GM21825 (cell line): ENCODE data around the gene RHAG.
"Not testable (repeated sequence)": the region's sequence is repeated elsewhere in the genome, so short reads cannot be mapped to it uniquely, and the experiment has no call there.

ENCODE experiments used
- ATAC-seq: cut with Tn5 transposase; IDR thresholded peaks from one replicate; pipeline ENCODE4 v1.9.1; 2021; ENCODE audit warnings: mild to moderate bottlenecking, moderate library complexity; ENCODE audit not compliant: unreplicated experiment

Gene RHAG

GRCh38 chr6:49636713-49637349 lies at the start of gene RHAG:
Gene RHAG, minus strand, starts transcription at chr6:49636839. Its CDS starts 27 bp downstream, at chr6:49636812.
- no peak for ATAC-seq

GRCh38 chr6:49676671-49677281 lies 40.1 kb upstream of the RHAG start:
- no peak for ATAC-seq

- ATAC-seq, result no peak
Measured at GRCh38 chr6:49675816-49676215, 39.2 kb upstream of the RHAG start.

DNA sequence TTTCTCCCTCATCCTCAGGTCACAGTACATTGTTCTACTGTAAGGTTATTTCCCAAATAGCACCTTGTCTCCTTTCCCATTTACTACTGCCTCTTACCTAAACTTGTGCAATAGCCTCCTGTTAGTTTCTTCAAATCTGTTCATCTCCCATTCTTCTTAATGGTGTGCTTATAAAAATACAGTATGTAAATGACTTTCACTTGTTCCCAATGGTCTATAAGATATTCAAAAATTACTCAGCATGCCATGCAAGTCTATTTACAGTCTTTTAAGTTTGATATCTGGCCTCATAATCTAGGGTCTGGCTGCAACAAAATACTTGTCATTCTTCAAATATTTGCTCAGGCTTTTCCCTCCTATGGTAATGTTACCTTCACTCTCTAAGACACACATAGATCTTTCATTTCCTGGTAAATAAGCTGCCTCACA lies 31.5 kb upstream of the RHAG start:
- no peak for ATAC-seq

GRCh38 chr6:49666930-49667757 lies 30.5 kb upstream of the RHAG start:
- no peak for ATAC-seq

GRCh38 chr6:49666480-49666879 lies 29.8 kb upstream of the RHAG start:
- no peak for ATAC-seq

- no peak for ATAC-seq
Measured at GRCh38 chr6:49664817-49665216, 28.2 kb upstream of the RHAG start.

DNA sequence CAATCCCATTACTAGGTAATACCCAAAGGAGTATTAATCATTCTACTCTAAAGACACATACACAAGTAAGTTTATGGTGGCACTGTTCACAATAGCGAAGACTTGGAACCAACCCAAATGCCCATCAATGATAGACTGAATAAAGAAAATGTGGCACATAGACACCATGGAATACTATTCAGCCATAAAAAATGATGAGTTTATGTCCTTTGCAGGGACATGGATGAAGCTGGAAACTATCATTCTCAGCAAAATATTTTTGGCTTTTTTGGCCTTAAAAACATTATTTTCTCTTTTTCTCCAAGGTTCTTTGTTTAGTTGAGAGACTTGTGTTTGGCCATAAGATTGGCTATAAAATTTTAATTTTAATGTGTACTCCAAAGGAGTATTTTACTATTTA lies 27.4 kb upstream of the RHAG start:
- ATAC-seq, result not testable (repeated sequence)

GRCh38 chr6:49662892-49663261 lies 26.2 kb upstream of the RHAG start:
- ATAC-seq, result no peak

GRCh38 chr6:49662231-49662891 lies 25.7 kb upstream of the RHAG start:
- ATAC-seq, result no peak

GRCh38 chr6:49653942-49654341 lies 17.3 kb upstream of the RHAG start:
- ATAC-seq, result no peak

DNA sequence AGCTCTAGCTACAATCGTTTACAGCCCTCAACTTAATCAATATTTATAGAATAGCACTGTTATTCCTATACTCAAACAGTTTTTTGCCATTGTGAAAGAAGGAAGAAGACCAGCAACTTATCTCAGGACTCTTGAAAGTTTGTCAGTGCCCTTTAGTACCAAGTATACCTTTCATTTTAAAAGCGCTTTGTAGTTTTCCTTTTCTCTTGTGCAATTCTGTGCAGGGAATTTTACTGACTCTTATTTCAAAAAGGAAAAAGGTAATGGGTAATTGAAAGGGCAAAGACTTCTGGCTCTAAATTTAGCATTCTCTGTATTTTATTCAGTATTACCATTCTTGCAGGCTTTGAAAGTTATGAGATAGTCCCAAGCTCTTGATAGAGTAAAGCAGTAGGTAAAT lies 16.8 kb upstream of the RHAG start:
- no peak for ATAC-seq

DNA sequence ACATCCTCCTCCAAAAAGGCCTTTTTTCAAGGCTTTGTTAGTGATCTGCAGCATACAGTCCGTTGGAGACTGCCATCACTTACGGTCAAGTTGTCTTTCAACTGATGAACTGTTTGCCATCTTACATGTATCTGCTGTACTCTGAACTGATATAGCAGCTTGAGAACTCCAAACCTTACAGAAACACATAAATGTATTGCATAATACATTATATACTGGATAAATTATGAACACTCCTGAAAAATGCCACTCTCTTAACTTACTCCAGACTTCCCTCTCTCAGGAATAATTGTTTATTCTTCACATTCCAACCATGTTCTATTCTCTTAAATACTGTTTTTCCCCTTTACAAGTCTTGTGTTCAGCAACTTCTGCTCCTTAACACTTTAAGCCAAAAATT lies 14.6 kb upstream of the RHAG start:
- no peak for ATAC-seq

- ATAC-seq, result no peak
Measured at GRCh38 chr6:49649988-49650387, 13.3 kb upstream of the RHAG start.

DNA sequence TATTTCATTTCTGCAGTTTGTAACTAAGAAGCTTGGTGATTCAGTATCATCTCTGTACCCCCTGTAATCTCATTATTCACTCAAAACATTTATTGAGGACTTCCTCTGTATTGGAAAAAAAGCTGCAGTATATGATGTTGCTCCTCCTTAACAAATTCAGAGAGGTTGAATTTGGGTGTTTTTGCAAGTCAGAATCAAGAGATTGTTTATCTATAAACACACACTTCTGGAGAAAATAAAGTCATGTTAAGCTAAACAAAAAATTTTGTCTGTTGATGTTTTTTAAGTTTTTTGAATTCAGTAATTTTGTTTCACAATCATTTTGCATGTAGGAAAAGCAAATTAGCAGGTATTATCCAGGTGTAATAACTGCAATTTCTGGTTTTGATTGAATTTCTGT lies 11.4 kb upstream of the RHAG start:
- ATAC-seq, result no peak

DNA sequence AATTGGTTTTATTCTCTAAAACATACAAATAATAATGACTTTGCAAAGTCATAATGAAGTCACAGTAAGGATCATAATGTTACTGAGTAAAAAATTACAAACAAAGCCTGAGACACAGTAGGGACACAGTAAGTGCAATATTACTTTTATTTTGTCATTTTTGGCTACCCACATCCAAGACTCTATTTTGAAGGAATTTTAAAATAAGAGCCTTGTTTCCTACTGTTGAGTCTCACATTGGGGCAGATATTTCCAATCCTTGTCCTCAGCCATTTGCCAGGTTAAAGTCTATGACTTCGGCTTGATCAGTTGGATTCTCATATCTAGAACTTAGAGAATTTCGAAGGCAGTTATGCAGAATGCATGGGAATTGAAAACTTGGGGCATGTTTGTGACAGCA lies 10.8 kb upstream of the RHAG start:
- ATAC-seq, result no peak

DNA sequence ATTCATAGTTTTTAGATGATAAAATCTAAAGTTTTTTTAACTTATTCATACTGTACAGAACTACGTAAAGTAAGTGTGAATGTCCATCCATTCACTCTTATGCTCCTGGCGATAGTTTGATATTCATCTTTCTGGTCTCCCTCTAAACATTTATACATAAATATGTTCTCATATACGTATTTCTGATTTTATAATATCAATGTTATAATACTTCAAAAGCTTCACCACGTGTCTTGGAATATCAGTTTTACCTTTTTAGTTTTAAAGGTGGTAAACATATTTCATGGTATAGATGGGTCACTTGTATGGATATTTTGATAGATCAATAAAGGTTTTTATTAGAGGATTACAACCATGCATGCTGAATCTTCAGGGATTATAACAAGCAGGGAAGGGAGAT lies 10.3 kb upstream of the RHAG start:
- ATAC-seq, result no peak

DNA sequence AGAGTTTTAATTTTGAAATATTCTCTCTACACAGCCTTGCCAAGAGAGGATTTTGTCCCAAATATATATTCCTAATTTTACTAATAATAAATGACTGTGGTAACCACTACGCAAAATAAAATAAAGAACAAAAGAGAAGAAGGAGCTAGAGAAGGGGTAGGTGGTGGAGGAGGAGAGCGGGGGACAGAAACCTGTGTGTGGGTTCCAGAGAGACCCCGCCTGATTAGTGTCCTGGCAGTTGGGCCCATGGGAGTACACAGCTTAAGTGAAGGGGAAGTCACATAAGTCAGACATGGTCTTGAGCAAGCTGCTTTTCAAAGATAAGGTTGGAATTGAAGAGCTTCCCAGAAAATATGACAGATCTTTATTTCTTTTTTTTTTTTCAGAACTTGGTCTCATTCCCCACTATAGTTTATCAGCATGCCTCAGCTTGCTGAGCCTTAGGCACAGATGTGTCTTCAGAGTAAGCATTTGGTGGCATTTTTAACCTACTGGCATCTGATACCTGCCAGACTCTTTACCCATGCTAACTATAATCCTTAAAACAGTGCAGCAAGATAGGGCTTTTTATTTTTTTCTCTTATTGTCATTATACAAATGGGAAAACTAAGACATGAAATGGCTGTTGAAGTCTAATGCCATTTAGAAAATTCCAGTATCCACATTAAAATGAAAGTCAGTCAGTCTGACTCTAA lies 9.6 kb upstream of the RHAG start:
- no peak for ATAC-seq

DNA sequence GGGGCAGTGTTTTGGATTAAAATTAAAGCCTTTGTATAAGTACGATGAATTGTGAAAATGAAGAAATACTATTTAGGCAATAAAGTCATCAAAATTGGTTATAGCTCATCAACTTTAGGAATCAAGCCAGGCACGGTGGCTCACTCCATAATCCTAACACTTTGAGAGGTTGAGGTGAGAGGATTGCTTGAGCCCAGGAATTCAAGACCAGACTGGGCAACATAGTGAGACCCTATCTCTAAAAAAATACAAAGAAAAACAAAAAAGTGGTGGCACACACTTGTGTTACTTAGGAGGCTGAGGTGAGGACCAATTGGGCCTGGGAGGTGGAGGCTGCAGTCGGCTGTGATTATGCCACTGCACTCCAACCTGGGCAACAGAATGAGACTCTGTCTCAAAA lies 8.5 kb upstream of the RHAG start:
- ATAC-seq, result no peak

DNA sequence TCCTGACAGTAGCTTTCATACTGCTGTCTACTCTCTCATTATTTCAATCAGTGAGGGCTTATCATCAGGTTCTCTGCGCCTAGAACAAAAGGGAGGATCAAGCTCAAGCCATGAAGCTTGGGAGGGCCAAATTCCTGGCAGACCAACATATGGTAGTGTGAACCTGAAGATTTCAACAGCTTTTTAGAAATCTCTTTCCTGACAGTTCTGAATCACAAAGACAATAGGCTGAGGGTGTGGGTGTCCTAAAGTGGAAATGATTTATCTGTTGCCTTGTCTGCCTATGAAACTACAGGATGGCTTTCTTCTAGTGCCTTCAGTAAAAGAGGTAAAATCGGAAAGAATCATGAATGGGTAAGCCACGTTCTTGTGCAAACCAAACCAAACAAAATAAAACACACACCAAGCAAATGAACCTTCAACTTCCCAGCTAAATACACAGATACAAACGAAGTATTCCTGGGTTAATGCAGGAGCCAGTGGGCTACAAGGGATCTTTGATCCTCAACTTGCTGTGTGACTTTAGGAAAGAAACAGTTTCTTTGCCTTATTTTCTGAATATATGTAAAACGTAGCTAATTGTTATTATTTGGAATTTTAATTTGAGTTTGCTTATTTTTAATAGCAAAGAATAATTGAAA lies 2.7 kb upstream of the RHAG start:
- no peak for ATAC-seq

DNA sequence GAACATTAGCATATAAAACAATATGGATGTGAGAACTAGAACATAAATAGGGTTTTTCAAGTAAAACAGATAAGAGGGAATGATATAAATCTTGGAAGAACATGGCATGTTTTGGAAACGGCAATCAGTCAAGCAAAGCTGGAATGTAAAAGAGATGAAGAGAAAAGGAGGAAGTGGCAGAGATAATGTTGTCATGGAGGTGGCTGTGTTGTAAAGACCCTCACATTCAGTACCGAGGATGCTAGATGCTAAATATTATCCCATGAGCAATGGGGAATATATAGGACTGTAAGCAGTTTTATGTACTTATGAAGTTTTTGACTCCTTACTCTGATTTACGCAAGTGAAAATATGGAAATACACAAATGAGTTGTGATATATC lies 702 bp upstream of the RHAG start:
- ATAC-seq, result no peak
